AG04449 (cell line): ENCODE results near the gene ADH7.
"Not testable (repeated sequence)": the region's sequence is repeated elsewhere in the genome, so short reads cannot be mapped to it uniquely, and the experiment has no call there.

Experiments
- CTCF ChIA-PET: fragments of 350-600 bp; formaldehyde crosslinking; extraction: SDS; loops from one replicate; lab custom pipeline; 2021; ENCODE audit warnings: antibody characterized with exemption; lab: Yijun Ruan, JAX
- POLR2A ChIA-PET: fragments of 400-600, 350-600 bp; formaldehyde crosslinking; extraction: SDS; loops from one replicate; lab custom pipeline; 2020; ENCODE audit warnings: antibody characterized with exemption, inconsistent platforms; lab: Yijun Ruan, JAX
- DNase-seq: peaks from one replicate; pipeline ENCODE4 v3.0.0-alpha.2; 2010; ENCODE audit warnings: low read depth, low spot score
- H3K4me3 ChIP-seq: 2 replicates; pipeline ENCODE4 v1.5.1; 2011; ENCODE audit warnings: low read depth, mild to moderate bottlenecking, control low read depth, low read length
- CTCF ChIP-seq: IDR thresholded peaks from one replicate; pipeline ENCODE4 v1.5.1; 2011; ENCODE audit warnings: mild to moderate bottlenecking, moderate library complexity, low read length, control low read depth, inconsistent platforms; ENCODE audit not compliant: insufficient read depth; ENCODE audit errors: missing control alignments

Gene ADH7

GRCh38 chr4:99382745-99383360 is 52.3 kb downstream of the ADH7 start:
- POLR2A ChIA-PET: interaction anchor here (0.5 kb wide), 1 partner anchor 13 kb away, joined by 4 read pairs; no protein-coding TSS in a partner anchor
- no peak for DNase-seq
- H3K4me3 ChIP-seq: no peak overlapping the region
- TF ChIP-seq CTCF: no peak
- CTCF ChIA-PET: interaction anchor here (0.7 kb wide), 2 partner anchors 22 kb away, joined by 3 read pairs; no protein-coding TSS in a partner anchor

- TF ChIP-seq CTCF: no peak
- H3K4me3 ChIP-seq: no peak overlapping the region
- POLR2A ChIA-PET: no interaction called here
- CTCF ChIA-PET: interaction anchor here (1.0 kb wide), 1 partner anchor 27 kb away, joined by 3 read pairs; no protein-coding TSS in a partner anchor
- DNase-seq: no peak
Measured at GRCh38 chr4:99381588-99382175, 53.5 kb downstream of the ADH7 start.

GRCh38 chr4:99379571-99379970 is 55.6 kb downstream of the ADH7 start:
- no peak overlapping the region for H3K4me3 ChIP-seq
- POLR2A ChIA-PET: no interaction called here
- no peak for TF ChIP-seq CTCF
- CTCF ChIA-PET: interaction anchor here (2.4 kb wide), 1 partner anchor 9 kb away, joined by 7 read pairs; no protein-coding TSS in a partner anchor
- DNase-seq: no peak

GRCh38 chr4:99378876-99379275 is 56.3 kb downstream of the ADH7 start:
- no peak for TF ChIP-seq CTCF
- CTCF ChIA-PET: interaction anchor here (1.2 to 2.9 kb wide), 4 partner anchors 9 to 177 kb away, joined by 4 to 13 read pairs (median 6); no protein-coding TSS in a partner anchor
- no peak for DNase-seq
- POLR2A ChIA-PET: no interaction called here
- H3K4me3 ChIP-seq: no peak overlapping the region

- ChIA-PET POLR2A (interaction anchor here (0.6 kb wide), 1 partner anchor 15 kb away, joined by 3 read pairs; no protein-coding TSS in a partner anchor), CTCF (interaction anchor here (0.6 to 2.9 kb wide), 8 partner anchors 9 to 86 kb away, joined by 3 to 13 read pairs (median 4); no protein-coding TSS in a partner anchor)
- peak; percentile 28 for TF ChIP-seq CTCF
- H3K4me3 ChIP-seq, DNase-seq: not testable (repeated sequence)
Measured at GRCh38 chr4:99377341-99377740, 57.8 kb downstream of the ADH7 start.

GRCh38 chr4:99372464-99372863 is 62.7 kb downstream of the ADH7 start:
- H3K4me3 ChIP-seq, POLR2A ChIA-PET, CTCF ChIA-PET, DNase-seq: not testable (repeated sequence)

- DNase-seq, H3K4me3 ChIP-seq, POLR2A ChIA-PET: not testable (repeated sequence)
- CTCF ChIA-PET: interaction anchor here (1.5 kb wide), 1 partner anchor 8 kb away, joined by 4 read pairs; no protein-coding TSS in a partner anchor
Measured at GRCh38 chr4:99367817-99368216, 67.3 kb downstream of the ADH7 start.
